Measurements from ENCODE around the gene MINDY4.

MINDY4 gene

DNA sequence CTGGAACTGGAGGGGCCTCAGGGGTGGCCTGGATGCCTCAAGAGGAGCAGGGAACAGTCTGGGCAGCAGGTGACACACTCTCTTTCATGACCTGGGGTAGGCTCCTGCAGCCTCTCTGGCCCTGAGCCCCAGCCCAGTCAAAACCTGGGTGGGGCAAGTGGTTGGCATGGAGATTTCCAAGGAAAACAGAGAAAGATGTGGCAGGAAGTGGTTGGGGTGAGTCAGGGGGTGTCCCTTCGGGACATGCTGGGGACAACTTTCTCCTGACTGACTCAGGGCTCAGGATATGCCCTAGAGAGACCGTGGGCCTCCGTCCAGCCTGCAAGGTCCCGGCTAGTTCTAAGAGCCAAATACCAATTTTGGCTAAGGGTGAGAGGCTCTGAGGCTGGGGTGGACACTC, 143.4 kb downstream of the MINDY4 start:
- no peak overlapping the region for H3K4me3 ChIP-seq (ENCODE audit: low read depth, low read length)
- TF ChIP-seq, protein P1, sequence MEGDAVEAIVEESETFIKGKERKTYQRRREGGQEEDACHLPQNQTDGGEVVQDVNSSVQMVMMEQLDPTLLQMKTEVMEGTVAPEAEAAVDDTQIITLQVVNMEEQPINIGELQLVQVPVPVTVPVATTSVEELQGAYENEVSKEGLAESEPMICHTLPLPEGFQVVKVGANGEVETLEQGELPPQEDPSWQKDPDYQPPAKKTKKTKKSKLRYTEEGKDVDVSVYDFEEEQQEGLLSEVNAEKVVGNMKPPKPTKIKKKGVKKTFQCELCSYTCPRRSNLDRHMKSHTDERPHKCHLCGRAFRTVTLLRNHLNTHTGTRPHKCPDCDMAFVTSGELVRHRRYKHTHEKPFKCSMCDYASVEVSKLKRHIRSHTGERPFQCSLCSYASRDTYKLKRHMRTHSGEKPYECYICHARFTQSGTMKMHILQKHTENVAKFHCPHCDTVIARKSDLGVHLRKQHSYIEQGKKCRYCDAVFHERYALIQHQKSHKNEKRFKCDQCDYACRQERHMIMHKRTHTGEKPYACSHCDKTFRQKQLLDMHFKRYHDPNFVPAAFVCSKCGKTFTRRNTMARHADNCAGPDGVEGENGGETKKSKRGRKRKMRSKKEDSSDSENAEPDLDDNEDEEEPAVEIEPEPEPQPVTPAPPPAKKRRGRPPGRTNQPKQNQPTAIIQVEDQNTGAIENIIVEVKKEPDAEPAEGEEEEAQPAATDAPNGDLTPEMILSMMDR (IDR thresholded peaks at IDR 0.05; ENCODE audit: insufficient read depth, low read depth, low read length, missing control alignments) = no peak
- no peak for DNase-seq (ENCODE audit: low read depth)

DNA sequence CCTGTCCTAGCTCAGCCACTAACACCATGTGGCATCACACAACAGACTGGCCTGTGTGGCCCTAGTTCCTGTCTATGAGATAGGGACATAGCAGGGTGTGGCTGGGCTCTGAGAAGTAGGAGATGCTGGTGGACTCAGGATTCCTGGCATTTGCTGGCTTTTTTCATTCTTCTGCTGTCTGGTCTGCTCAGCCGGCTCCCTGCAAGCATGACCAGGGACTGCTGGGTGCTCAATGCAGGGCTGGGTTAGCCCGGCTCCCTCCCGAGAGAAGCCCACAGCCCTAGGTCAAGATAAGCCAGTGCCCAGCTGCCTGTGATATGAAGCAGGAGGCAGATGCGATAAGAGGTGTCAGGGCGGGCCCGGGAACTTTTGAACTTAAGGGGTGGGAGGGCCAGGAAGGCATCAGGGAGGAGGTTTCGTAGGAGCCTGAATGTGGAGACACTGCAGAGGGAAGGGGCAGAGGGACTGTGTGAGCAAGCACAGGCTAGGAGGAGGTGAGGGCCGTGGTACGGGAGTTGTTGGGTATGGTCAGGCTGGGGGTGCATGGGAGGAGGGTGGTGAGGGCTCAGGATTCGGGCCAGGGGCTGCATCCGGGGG, 143.9 kb downstream of the MINDY4 start:
- DNase-seq (ENCODE audit: low read depth) = no peak
- TF ChIP-seq, protein P1 (IDR thresholded peaks at IDR 0.05; ENCODE audit: insufficient read depth, low read depth, low read length, missing control alignments) = no peak
- H3K4me3 ChIP-seq (ENCODE audit: low read depth, low read length) = no peak overlapping the region

DNA sequence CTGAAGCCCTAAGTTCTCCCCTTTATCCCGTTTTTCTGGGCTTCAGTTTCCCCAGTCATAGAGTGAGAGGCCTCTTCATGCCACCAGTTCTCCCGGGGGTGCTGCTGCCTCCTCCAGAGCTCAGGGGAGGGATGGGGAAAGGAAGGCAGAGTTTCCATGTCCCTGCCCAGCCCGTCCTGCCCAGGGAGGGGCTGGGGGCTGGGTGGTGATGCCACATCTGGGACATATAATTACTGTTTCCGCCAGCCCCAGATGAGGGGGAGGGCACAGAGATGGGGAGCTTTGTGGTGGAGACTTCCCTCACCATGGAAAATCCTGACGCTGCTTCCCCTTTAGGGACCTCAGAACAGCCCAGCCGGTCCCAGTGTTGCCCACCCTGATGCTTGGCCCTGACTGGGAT, 144.5 kb downstream of the MINDY4 start:
- DNase-seq (ENCODE audit: low read depth) = no peak
- H3K4me3 ChIP-seq (ENCODE audit: low read depth, low read length) = no peak overlapping the region
- TF ChIP-seq, protein P1 (IDR thresholded peaks at IDR 0.05; ENCODE audit: insufficient read depth, low read depth, low read length, missing control alignments) = no peak

DNA sequence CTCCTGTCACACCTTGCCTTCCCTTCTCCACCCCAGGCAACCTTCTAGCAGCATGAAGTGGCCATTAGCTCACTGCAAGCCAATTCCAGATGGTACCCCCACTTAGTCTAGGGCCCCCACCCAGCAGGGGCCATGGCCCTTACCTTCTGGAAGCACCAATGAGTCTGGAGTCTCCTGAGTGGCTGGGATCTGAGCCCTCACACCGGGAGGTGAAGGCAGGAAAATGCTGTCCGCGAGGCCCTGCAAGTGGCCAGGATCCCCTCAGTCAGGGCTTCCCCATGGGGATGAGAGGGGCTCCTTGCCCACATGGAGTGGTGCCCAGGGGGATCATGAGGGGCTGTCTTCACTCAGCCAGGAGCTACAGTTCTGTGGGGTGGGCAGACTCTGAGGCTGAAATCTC, 145.0 kb downstream of the MINDY4 start:
- TF ChIP-seq, protein P1 (IDR thresholded peaks at IDR 0.05; ENCODE audit: insufficient read depth, low read depth, low read length, missing control alignments) = no peak
- no peak for DNase-seq (ENCODE audit: low read depth)
- no peak overlapping the region for H3K4me3 ChIP-seq (ENCODE audit: low read depth, low read length)

DNA sequence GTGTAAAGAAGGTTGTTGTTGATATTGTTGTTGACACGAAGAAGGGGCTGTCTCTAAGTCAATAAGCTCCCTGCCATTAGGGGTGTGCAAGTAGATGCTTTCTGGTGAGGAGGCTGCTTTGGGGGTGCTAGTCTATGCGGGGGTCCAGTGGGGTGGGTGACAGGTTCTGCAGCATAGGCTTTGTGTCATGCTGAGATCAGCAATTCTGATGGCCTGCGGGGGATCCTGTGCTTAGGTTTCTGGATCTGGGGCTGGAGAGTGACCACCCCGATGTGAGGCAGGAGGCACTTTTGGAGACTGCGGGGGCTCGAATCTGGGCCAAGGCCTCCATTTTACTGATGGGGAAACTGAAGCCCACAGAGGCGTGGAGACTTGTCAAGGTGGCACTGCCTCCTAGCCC, 145.6 kb downstream of the MINDY4 start:
- no peak for DNase-seq (ENCODE audit: low read depth)
- no peak overlapping the region for H3K4me3 ChIP-seq (ENCODE audit: low read depth, low read length)
- TF ChIP-seq, protein P1 (IDR thresholded peaks at IDR 0.05; ENCODE audit: insufficient read depth, low read depth, low read length, missing control alignments) = no peak

DNA sequence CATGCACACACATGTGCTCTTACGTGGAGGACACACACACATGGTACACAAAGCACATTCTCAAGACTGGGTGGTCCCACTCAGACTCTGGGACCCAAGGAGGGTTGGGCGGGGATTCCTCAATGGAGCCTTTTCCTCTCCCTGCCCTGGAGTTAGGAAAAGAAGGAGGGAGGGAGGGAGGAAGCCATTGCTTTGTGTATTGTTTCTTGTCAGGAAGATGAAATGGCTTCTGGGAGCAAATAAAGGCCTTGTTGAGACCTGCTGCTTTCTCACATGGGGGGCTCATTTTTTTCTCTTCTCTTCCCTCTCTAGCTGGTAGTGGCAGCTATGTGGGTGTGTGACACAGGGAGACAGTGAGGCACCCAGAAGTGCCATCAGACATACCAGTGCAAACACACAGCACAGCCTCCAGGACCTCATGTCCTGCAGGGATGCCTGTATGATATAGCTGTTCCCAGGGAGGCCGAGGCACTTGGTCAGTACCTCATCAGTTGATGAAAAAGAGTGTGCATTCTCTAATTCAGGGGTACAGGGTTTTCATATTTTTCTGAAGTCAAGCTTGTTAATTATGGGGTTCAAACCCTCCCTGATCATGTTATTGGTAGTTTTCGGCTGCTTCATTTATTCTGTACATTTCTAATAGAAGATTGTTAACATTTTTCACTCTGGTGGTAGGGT, 146.1 kb downstream of the MINDY4 start:
- no peak overlapping the region for H3K4me3 ChIP-seq (ENCODE audit: low read depth, low read length)
- DNase-seq (ENCODE audit: low read depth) = no peak
- TF ChIP-seq, protein P1 (IDR thresholded peaks at IDR 0.05; ENCODE audit: insufficient read depth, low read depth, low read length, missing control alignments) = no peak

DNA sequence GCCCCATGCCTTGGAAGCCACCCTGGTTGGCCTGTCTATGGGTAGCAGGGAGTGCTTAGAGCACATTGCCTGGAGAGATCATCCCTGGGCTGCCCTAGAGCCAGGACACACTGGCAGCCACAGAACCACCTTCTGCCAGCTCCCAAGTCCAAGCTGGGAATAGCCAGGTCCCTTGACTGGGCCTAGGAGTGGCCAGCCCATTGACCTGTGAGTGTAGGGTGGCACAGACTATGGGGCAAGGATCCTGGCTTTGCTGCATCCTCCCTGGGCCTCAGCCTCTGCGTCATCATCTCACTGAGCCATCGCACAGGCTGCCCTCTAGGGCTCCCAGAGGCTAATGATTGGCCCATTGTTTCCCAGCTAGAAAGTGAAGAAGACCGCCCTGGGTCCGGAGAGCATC, 147.5 kb downstream of the MINDY4 start:
- TF ChIP-seq, protein P1 (IDR thresholded peaks at IDR 0.05; ENCODE audit: insufficient read depth, low read depth, low read length, missing control alignments) = no peak
- H3K4me3 ChIP-seq (ENCODE audit: low read depth, low read length) = no peak overlapping the region
- DNase-seq (ENCODE audit: low read depth) = no peak

All from GM12865 (cell line).